ENCODE results near the gene RALGPS2. TPM values are rescaled to one million over a fixed set of nuclear protein-coding genes. Genes with fewer than 3 reads are reported as not detected.
A peak's percentile ranks its signal among the peaks of the same experiment; 100 is the strongest.

The RALGPS2 gene
- 28.2 and 33.9 TPM in 2 replicates for total RNA-seq
- long read RNA-seq, full-length matches to known transcripts: 2 of 21 reads
- long read RNA-seq, partial matches to known transcripts: 3 of 21 reads
- long read RNA-seq, other reads (novel, unspliced or antisense): 16 of 21 reads

- no peaks in the 10 kb centered on the region for H3K27me3 Mint-ChIP-seq (ENCODE audit: low read depth)
- H3K4me1 Mint-ChIP-seq: peaks cover 28% of the 10 kb centered on the region
- peak; percentile 55 for DNase-seq (ENCODE audit: low read depth, low spot score)
- H3K36me3 Mint-ChIP-seq (ENCODE audit: low read depth): peaks cover 4% of the 10 kb centered on the region
- H3K9me3 Mint-ChIP-seq: no peaks in the 10 kb centered on the region
- peak within 1 kb of the TSS; percentile 95 for H3K4me3 Mint-ChIP-seq
- no peak for TF ChIP-seq CTCF (conservative IDR thresholded peaks at IDR 0.05)
- peak within 1 kb of the TSS; percentile 65 for H3K27ac Mint-ChIP-seq (ENCODE audit: unreplicated experiment)
Measured at GRCh38 chr1:178724728-178725465, at the start of gene RALGPS2. Gene RALGPS2, plus strand, starts transcription at chr1:178725244. Its CDS starts 51,521 bp downstream, at chr1:178776765.

GRCh38 chr1:178679237-178679636 is 45.8 kb upstream of the RALGPS2 start:
- peaks cover 4% of the 10 kb centered on the region for H3K4me1 Mint-ChIP-seq
- H3K4me3 Mint-ChIP-seq: no peak overlapping the region
- DNase-seq (ENCODE audit: low read depth, low spot score): no peak
- no peak for TF ChIP-seq CTCF (conservative IDR thresholded peaks at IDR 0.05)
- no peak overlapping the region for H3K27ac Mint-ChIP-seq (ENCODE audit: unreplicated experiment)
- no peaks in the 10 kb centered on the region for H3K36me3 Mint-ChIP-seq (ENCODE audit: low read depth)
- H3K27me3 Mint-ChIP-seq (ENCODE audit: low read depth): no peaks in the 10 kb centered on the region
- H3K9me3 Mint-ChIP-seq: peaks cover 3% of the 10 kb centered on the region

GRCh38 chr1:178682429-178682828 is 42.6 kb upstream of the RALGPS2 start:
- Mint-ChIP-seq H3K27me3 (ENCODE audit: low read depth) (no peaks in the 10 kb centered on the region), H3K4me3 (no peak overlapping the region), H3K27ac (ENCODE audit: unreplicated experiment) (no peak overlapping the region), H3K9me3 (peaks cover 3% of the 10 kb centered on the region), H3K4me1 (peaks cover 4% of the 10 kb centered on the region), H3K36me3 (ENCODE audit: low read depth) (no peaks in the 10 kb centered on the region)
- no peak for TF ChIP-seq CTCF (conservative IDR thresholded peaks at IDR 0.05)
- no peak for DNase-seq (ENCODE audit: low read depth, low spot score)

GRCh38 chr1:178682886-178683285 is 42.2 kb upstream of the RALGPS2 start:
- H3K9me3 Mint-ChIP-seq: peaks cover 3% of the 10 kb centered on the region
- H3K4me1 Mint-ChIP-seq: peaks cover 4% of the 10 kb centered on the region
- no peaks in the 10 kb centered on the region for H3K36me3 Mint-ChIP-seq (ENCODE audit: low read depth)
- H3K4me3 Mint-ChIP-seq: no peak overlapping the region
- DNase-seq (ENCODE audit: low read depth, low spot score): no peak
- H3K27ac Mint-ChIP-seq (ENCODE audit: unreplicated experiment): no peak overlapping the region
- no peaks in the 10 kb centered on the region for H3K27me3 Mint-ChIP-seq (ENCODE audit: low read depth)
- TF ChIP-seq CTCF (conservative IDR thresholded peaks at IDR 0.05): no peak

- no peak overlapping the region for H3K4me3 Mint-ChIP-seq
- no peaks in the 10 kb centered on the region for H3K27me3 Mint-ChIP-seq (ENCODE audit: low read depth)
- H3K27ac Mint-ChIP-seq (ENCODE audit: unreplicated experiment): no peak overlapping the region
- peaks cover 3% of the 10 kb centered on the region for H3K9me3 Mint-ChIP-seq
- DNase-seq (ENCODE audit: low read depth, low spot score): no peak
- H3K4me1 Mint-ChIP-seq: peaks cover 4% of the 10 kb centered on the region
- no peaks in the 10 kb centered on the region for H3K36me3 Mint-ChIP-seq (ENCODE audit: low read depth)
- no peak for TF ChIP-seq CTCF (conservative IDR thresholded peaks at IDR 0.05)
Measured at GRCh38 chr1:178683291-178683690, 41.8 kb upstream of the RALGPS2 start.

Data from neural crest cell (in vitro differentiated cells).